ENCODE results near the gene PLIN1. TPM values are rescaled to one million over a fixed set of nuclear protein-coding genes. Genes with fewer than 3 reads are reported as not detected.

PLIN1 gene
- total RNA-seq, 1 donor from 2014 or later = 0.14 TPM

GRCh38 chr15:89649716-89650115 is 29.5 kb downstream of the PLIN1 start:
- no peak overlapping the region for H3K4me2 ChIP-seq (ENCODE audit: low read length)
- DNase-seq (ENCODE audit: low read depth) (no peak), FAIRE-seq (no peak)
- H3K36me3 Mint-ChIP-seq (ENCODE audit: low read depth, unreplicated experiment) = peaks cover 11% of the 10 kb centered on the region
- H3K4me3 Mint-ChIP-seq (ENCODE audit: unreplicated experiment) = no peak overlapping the region
- H3K9ac ChIP-seq (ENCODE audit: low read length) = no peak overlapping the region
- H3K4me1 ChIP-seq (ENCODE audit: insufficient read depth, low read length) = peaks cover 5% of the 10 kb centered on the region
- no peak overlapping the region for H3K4me3 ChIP-seq (ENCODE audit: insufficient read depth, low read depth, low read length)
- H2AFZ ChIP-seq (ENCODE audit: low read depth, low read length) = no peak overlapping the region
- peaks cover 5% of the 10 kb centered on the region for H3K4me1 Mint-ChIP-seq (ENCODE audit: low read depth, unreplicated experiment)
- H3K9me3 ChIP-seq (ENCODE audit: insufficient read depth, low read depth, low read length) = no peaks in the 10 kb centered on the region
- H4K20me1 ChIP-seq (ENCODE audit: insufficient read depth, low read length) = peaks cover 23% of the 10 kb centered on the region
- H3K27me3 ChIP-seq (ENCODE audit: insufficient read depth, low read length) = no peaks in the 10 kb centered on the region
- peaks cover 26% of the 10 kb centered on the region for H3K79me2 ChIP-seq (ENCODE audit: insufficient read depth, low read length)
- no peaks in the 10 kb centered on the region for H3K9me3 Mint-ChIP-seq (ENCODE audit: unreplicated experiment)
- no peaks in the 10 kb centered on the region for H3K36me3 ChIP-seq (ENCODE audit: insufficient read depth, low read length)
- TF ChIP-seq CTCF (IDR thresholded peaks at IDR 0.05; ENCODE audit: insufficient read depth, low read depth, low read length) = no peak
- no peak for TF ChIP-seq EZH2 (IDR thresholded peaks at IDR 0.05; ENCODE audit: insufficient read depth, low read length)
- H3K27me3 Mint-ChIP-seq (ENCODE audit: low read depth, unreplicated experiment) = peaks cover 10% of the 10 kb centered on the region
- H3K27ac ChIP-seq (ENCODE audit: low read depth, low read length) = no peak overlapping the region
- H3K27ac Mint-ChIP-seq (ENCODE audit: unreplicated experiment) = no peak overlapping the region

DNA sequence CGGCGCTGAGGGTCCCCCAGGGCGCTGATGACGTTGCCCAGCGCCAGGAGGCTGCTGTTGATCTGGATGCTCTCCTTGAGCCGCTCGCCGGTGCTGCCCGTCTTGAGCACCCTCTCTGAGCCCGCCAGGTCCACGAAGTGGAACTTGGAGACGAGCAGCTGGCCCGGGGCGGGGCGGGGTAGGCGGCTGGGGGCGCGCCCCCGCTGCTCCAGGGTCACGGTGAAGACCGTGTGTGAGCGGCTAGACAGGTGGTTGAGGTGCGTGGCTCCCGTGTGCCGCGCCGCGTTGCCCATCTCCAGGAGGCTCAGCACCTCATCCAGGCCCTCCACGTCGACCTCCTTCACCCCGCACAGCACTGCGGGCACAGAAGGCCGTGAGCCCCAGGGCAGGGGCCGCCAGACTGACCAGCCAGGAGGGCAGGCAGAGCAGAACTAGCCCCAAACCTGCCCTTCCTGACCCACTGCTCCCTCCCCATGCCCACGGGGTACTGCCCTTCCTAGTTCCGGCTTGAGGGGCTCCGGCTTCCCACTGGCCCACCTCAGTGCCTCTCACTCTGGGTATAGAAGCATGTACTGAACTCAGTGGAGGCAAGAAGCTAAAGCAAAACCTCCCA is 30.0 kb downstream of the PLIN1 start:
- no peak overlapping the region for H3K4me3 Mint-ChIP-seq (ENCODE audit: unreplicated experiment)
- no peaks in the 10 kb centered on the region for H3K4me1 Mint-ChIP-seq (ENCODE audit: low read depth, unreplicated experiment)
- Histone ChIP-seq H3K9ac (ENCODE audit: low read length) (no peak overlapping the region), H3K4me2 (ENCODE audit: low read length) (no peak overlapping the region), H3K27ac (ENCODE audit: low read depth, low read length) (no peak overlapping the region), H4K20me1 (ENCODE audit: insufficient read depth, low read length) (peaks cover 23% of the 10 kb centered on the region), H3K4me3 (ENCODE audit: insufficient read depth, low read depth, low read length) (no peak overlapping the region), H3K36me3 (ENCODE audit: insufficient read depth, low read length) (no peaks in the 10 kb centered on the region), H3K27me3 (ENCODE audit: insufficient read depth, low read length) (no peaks in the 10 kb centered on the region), H3K9me3 (ENCODE audit: insufficient read depth, low read depth, low read length) (no peaks in the 10 kb centered on the region), H2AFZ (ENCODE audit: low read depth, low read length) (no peak overlapping the region), H3K4me1 (ENCODE audit: insufficient read depth, low read length) (no peaks in the 10 kb centered on the region), H3K79me2 (ENCODE audit: insufficient read depth, low read length) (peaks cover 21% of the 10 kb centered on the region)
- TF ChIP-seq CTCF (IDR thresholded peaks at IDR 0.05; ENCODE audit: insufficient read depth, low read depth, low read length) (no peak), EZH2 (IDR thresholded peaks at IDR 0.05; ENCODE audit: insufficient read depth, low read length) (no peak)
- no peaks in the 10 kb centered on the region for H3K9me3 Mint-ChIP-seq (ENCODE audit: unreplicated experiment)
- H3K27me3 Mint-ChIP-seq (ENCODE audit: low read depth, unreplicated experiment) = peaks cover 6% of the 10 kb centered on the region
- H3K27ac Mint-ChIP-seq (ENCODE audit: unreplicated experiment) = no peak overlapping the region
- DNase-seq (ENCODE audit: low read depth) (no peak), FAIRE-seq (no peak)
- peaks cover 11% of the 10 kb centered on the region for H3K36me3 Mint-ChIP-seq (ENCODE audit: low read depth, unreplicated experiment)
